Astrocyte of the cerebellum (primary cell): ENCODE data around the gene KCNJ6.

ENCODE experiments used
- DNase-seq: peaks from one replicate; pipeline ENCODE4 v3.0.0-alpha.2; 2011; ENCODE audit warnings: low read depth
- H3K4me3 ChIP-seq: 2 replicates; pipeline ENCODE4 v1.5.1; 2011; ENCODE audit warnings: mild to moderate bottlenecking, low read depth, low read length, moderate library complexity
- in situ Hi-C: cut with HindIII; loops from 2 replicates; pipeline ENCODE4 v1.10.0; 2017; ENCODE audit warnings: low sequenced_read_pairs
- TF ChIP-seq, protein P1 (sequence below): IDR thresholded peaks from 2 replicates; pipeline ENCODE4 v1.5.1; 2012; ENCODE audit warnings: low read length, low read depth, moderate library complexity, mild to moderate bottlenecking; ENCODE audit errors: missing control alignments

KCNJ6 gene

DNA sequence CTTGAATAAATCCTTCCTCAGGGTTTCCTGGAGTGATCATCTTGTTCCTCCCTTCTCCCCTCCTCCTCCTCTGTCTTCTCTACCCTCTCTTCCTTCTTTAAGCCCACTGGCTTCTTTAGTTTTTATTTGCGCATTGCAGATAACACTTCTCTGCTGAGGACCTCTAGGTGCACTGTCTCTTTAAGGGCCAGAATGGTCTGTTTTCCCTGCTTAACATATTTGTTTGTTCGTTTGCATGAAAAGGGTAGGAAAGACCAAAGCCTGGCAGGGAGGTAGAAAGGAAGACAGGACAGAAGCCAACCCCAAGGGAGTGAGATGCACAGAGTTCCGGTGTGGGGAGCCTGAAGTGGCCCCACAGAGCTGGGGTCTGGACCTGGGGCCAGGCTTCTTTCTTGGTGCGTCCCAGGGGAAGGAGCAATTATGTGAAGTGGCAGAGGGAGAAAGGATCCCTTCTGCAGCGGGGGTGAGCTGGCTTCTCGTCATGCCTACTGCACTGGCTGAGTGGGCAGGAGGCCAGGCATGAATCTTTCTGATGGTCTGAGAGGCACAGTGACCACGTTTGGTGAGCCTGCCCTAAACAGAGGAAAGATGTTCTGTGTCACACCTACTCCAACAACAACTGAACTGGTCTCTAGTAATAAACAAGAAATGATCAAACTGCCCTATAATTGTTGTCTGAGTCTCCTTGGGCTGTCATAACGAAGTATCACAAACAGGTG lies 232.7 kb downstream of the KCNJ6 start:
- H3K4me3 ChIP-seq, result no peak overlapping the region
- in situ Hi-C loops, result no loop called here
- TF ChIP-seq, protein P1, sequence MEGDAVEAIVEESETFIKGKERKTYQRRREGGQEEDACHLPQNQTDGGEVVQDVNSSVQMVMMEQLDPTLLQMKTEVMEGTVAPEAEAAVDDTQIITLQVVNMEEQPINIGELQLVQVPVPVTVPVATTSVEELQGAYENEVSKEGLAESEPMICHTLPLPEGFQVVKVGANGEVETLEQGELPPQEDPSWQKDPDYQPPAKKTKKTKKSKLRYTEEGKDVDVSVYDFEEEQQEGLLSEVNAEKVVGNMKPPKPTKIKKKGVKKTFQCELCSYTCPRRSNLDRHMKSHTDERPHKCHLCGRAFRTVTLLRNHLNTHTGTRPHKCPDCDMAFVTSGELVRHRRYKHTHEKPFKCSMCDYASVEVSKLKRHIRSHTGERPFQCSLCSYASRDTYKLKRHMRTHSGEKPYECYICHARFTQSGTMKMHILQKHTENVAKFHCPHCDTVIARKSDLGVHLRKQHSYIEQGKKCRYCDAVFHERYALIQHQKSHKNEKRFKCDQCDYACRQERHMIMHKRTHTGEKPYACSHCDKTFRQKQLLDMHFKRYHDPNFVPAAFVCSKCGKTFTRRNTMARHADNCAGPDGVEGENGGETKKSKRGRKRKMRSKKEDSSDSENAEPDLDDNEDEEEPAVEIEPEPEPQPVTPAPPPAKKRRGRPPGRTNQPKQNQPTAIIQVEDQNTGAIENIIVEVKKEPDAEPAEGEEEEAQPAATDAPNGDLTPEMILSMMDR, result no peak

DNA sequence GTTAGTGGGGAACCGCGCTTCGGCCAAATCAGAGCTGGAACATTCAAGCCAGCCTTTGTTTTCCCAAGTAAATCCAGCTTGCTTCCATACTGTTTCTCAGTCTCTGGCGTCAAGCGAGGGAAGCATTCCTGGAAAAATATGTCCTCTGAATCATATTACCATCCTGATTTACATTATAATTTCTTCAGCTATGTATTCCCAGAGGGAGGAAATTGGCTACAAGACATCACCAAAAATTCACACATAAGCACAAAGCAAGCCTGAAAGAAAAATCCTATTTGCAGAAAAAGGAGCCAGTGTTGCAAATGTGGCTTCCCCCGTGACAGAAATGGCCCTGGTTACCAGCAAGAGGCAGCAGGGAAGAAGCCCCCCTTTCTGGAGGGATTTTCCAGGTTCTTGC lies 233.3 kb downstream of the KCNJ6 start:
- H3K4me3 ChIP-seq, result no peak overlapping the region
- TF ChIP-seq, protein P1, result no peak
- DNase-seq, result no peak
- in situ Hi-C loops, result no loop called here

More for the DNA sequence above, 232.7 kb downstream of the KCNJ6 start:
- no peak for DNase-seq

DNA sequence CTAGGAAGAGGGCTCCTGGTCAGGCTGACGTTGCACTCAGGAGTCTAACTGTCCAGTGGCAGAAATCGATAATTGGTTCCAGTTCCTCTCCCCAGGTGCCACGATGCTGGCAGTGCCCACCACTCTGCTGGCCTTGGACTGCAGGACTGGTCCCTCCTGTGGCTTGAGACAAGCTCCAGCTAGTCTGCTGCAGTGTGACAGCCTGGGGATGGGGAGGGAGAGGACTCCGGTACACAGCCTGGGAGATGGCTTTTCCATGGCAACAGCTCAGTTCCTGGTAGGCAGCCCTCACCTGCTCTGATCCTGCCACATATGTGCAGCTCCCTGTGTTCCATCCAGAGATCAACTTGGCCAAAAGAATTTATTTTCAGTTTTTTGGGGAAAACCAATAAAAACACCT lies 239.3 kb downstream of the KCNJ6 start:
- no peak overlapping the region for H3K4me3 ChIP-seq
- no peak for DNase-seq
- TF ChIP-seq, protein P1, result no peak
- in situ Hi-C loops, result no loop called here

DNA sequence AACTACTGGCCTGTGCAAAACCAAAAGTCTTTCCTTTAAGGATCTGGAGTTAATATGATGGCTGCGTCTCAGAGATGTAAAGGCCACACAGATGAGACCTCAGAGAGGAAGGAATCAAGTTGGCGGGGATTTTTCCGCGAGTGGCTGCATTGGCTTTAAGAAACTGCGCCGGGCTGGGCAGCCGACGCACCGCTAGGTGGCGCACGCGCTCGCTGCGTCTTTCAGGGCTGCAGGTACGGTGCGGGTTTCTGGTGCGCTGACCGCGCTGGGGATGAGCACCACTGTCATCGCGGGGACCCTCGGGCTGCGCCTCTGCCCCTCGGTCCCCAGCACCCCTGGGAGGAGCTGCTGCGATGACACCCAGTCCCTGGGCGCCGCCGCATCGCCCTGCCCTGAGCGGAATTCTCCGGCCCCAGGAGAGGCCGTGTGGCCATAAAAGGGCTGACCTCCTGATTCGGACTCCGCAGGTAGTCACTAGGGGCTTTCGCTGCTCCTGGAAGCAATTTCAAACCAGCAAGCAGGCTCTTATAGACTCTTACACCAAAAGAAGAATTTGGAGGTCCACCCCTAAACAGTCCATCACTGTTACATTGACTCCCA lies 241.0 kb downstream of the KCNJ6 start:
- H3K4me3 ChIP-seq, result no peak overlapping the region
- TF ChIP-seq, protein P1, result peak; percentile 90
- no peak for DNase-seq

DNA sequence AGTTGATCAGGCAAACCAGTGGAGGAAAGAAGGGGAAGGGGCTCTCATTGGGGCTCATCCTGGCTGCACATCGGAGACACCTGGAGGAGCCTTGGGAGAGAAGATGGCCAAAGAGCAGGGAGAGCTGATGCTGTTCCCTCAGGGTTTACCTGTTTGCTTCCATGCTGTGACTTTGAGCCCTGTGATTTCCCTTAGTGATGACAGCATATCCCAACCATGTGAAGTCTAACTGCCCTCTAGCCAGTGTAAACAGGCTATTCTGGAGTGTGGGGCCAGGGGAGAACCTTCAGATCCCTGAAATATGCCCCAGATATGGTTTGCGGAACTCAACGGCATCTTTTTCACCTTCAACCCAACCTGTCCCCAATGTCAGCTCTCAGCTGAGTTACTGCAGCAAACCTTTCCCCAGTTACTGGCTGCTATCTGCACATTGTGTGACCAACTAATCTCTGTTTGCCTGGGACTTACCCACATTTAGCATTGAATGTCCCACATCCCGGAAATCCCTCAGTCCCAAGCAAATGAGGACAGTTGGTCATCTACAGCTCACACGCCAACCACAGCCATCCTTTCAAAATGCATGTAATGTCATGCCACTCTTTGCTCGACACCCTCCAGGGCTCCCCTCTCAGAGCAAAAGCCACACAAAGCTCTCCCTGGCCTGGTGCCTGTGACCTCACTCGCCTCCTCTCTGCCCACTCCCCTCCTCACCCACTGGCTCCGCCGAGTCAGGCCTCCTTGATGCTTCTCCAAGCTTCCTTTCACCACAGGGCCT lies 242.3 kb downstream of the KCNJ6 start:
- no peak overlapping the region for H3K4me3 ChIP-seq
- in situ Hi-C loops, result no loop called here
- DNase-seq, result no peak
- TF ChIP-seq, protein P1, result no peak

More for the DNA sequence above, 241.0 kb downstream of the KCNJ6 start:
- in situ Hi-C loops, result no loop called here

DNA sequence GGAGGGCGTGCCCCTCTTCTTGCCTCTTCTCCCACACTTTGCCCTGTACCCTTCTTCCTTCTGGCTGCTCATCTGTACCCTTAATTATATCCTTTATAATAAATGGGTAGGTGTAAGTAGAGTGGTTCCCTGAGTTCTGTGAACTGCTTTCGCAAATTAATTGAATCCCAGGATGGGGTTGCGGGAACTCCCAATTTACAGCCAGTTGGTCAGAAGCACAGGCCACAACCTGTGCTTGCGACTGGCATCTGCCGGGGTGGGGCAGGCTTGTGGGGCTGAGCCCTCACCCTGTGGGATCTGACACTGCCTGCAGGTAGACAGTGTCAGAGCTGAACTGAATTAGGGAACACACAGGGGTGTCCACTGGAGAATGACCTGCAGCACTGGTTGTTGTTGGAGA lies 244.9 kb downstream of the KCNJ6 start:
- no peak for DNase-seq
- in situ Hi-C loops, result no loop called here
- TF ChIP-seq, protein P1, result no peak
- H3K4me3 ChIP-seq, result no peak overlapping the region
